GM21515 (cell line): ENCODE results near the gene CPN1.
A peak's percentile ranks its signal among the peaks of the same experiment; 100 is the strongest.
"Not testable (repeated sequence)": the region's sequence is repeated elsewhere in the genome, so short reads cannot be mapped to it uniquely, and the experiment has no call there.

ENCODE experiments used
- ATAC-seq: cut with Tn5 transposase; IDR thresholded peaks from one replicate; pipeline ENCODE4 v1.9.1; 2021; ENCODE audit not compliant: unreplicated experiment

CPN1 gene

DNA sequence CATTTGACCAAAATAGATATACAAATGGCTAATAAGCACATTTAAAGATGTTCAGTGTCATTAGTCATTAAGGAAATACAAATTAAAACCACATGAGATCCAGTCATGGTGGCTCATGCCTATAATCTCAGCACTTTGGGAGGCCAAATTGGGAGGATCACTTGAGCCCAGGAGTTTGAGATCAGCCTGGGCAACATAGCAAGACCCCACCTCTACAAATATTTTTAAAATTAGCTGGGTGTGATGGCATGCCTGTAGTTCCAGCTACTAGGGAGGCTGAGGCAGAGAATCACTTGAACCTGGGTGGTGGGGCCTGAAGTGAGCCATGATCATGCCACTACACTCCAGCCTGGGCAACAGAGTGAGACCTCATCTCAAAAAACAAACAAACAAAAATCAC lies 607 bp upstream of the CPN1 start:
- not testable (repeated sequence) for ATAC-seq

DNA sequence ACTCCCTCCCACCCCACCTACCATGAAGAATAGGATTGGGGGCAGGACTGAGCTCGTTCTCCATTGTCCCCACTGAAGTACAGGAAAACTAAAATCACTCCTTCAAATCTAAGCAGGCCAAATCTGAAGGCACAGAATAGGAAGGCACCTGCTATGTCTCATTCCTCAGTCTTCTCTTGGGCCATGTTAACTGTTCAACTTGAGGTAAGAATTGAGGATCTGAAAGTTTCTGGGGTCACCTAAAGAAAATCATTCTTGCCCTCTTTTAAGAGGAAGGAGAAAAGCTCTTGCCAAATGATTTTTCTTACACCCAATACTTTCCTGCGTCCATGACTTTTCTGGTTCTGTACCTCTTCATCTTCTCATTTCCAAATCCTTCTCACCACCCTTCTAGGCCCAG lies 4.9 kb downstream of the CPN1 start:
- no peak for ATAC-seq

DNA sequence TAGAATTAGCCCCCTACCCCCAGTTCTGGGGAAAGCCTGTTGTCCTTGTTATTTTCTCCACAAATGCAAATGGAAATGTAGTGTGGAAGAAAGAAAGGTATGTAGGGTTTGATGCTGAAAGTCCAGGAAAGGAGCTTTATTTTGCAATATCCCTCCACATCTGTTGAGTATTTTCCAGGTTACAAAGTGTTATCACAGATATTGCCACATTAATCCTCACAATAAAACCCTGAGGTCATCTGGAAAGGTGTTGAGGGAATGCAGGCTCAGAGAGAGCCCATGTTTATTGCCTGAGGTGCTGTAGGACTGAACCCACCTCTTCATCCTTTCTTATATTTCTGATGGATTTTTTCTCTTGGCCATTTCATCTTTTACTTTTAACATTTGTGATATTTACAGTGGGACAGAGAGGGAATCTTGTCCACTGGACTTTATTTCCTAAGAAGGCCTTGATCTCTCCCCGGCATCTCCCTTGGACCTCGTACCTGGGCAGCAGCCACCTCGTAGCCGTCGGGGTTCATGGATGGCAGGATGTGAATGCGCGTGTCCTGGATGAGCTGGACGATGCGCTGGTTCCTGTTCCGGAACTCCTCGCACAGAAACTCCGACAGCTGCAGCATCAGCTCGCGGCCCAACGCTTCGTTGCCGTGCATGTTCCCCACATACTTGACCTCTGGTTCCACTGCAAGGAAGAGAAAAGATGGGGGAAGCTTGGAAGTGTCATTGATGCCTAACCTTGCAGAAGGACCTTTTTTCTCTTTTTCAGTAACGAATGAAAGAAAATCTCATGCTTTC lies 6.0 kb downstream of the CPN1 start:
- ATAC-seq = no peak

DNA sequence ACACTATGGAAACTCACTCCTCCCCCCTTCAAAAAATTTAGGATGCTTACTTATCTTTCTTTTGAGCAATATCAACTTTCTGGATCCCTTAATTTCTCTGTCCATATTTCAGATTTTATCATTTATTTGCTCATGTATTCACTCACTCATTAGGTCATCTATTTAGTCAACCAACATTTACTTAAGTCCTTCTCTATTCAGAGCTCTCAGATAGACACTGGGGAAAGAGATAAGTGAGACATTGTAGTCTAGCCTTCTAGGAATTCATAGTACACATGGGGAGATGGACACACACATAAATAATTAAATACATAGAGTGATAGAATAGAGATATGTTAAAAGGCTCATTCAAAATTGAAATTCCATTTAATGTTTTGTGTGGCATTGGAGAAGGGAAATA lies 9.2 kb downstream of the CPN1 start:
- no peak for ATAC-seq

DNA sequence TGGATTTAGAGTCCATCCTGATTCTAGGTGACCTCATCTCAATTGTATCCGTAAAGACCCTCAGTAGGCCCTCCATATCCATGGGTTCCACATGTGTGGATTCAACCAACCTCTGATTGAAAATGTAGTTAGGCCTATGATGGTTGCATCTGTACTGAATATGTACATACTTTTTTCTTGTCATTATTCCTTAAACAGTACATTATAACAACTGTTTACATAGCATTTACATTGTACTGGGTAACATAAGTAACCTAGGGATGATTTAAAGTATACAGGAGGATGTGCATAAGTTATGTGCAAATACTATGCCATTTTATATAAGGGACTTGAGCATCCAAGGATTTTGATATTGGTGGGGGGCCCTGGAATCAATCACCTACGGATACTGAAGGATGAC lies 10.1 kb downstream of the CPN1 start:
- ATAC-seq = no peak

DNA sequence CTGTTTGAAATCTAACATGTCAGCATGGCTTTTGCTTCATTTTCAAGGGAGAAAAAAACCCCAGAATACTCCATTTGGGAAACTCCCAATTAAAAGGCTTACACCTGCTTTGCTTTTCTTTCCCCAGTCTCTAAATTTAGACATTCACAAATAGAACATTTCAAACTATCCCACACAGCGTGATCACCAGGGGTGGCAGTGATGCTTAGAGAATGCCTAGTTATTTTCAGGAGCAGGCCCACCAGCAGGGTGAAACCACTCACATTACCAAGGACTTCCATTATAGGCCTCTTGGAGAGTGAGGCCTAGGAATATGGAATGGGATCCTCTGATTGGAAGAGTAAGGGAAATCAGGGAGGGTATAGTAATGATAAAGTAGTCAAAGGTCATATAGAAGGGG lies 14.2 kb downstream of the CPN1 start:
- ATAC-seq = no peak

DNA sequence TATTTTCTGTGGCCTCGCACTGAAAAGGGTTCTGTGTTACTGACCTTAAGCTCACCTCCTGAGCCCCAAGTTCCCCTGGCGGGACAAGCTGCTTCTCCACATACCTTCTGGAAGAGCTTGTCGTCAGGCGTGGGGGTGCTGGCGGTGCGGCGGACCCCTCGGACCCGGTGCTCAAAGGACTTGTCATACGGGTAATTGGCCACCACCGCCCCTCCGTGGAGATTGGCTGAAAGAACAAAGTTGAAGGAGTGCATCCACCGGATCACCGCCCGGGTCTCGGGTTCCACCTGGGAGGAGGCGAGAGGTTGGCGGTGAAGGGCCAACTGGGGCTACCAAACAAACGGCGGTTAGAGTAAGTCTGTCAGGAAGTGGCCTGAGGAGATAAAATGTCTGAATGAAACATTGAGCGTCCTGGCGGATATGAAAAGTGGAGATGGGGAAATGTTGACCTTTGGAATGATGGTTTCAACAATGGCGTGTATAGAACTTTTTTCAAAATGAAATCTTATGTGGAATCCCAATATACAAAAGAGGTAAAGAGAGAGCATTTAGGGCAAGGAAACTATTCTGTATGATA lies 16.5 kb downstream of the CPN1 start:
- no peak for ATAC-seq

DNA sequence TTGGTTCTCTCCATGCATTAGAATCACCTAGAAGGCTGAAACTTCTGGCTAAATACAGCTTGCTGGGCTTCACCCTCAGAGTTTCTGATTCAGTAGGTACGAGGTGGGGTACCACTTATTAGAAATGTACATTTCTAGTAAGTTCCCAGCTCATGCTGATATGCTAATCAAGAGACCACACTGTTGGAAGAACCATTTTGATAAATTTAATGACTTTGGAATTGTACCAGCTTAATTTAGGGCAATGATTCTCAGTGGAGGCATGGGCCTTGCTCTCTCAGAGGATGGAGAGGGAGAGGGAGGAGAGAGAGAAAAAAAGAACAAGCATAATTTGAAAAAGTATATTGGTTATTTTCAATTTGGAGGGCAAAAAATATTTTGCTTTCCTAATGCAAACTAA lies 20.3 kb downstream of the CPN1 start:
- no peak for ATAC-seq

DNA sequence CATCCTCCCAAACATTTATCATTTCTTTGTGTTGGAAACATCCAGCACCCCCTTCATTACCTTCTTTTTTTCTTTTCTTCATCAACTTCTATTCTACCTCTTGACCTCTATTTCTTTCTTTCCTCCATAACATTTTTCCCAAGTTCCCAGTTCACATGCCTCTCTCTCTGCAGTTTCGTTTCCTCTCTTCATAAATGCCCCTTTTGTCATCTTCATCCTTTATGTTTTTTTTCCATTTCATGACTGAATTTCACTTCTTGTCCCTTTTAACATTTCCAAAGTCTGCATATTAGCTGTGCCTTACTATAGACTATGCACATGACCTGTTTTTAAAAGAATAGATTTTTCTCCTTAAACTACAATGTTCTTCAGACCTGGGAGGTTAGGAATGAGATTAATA lies 23.7 kb downstream of the CPN1 start:
- no peak for ATAC-seq

DNA sequence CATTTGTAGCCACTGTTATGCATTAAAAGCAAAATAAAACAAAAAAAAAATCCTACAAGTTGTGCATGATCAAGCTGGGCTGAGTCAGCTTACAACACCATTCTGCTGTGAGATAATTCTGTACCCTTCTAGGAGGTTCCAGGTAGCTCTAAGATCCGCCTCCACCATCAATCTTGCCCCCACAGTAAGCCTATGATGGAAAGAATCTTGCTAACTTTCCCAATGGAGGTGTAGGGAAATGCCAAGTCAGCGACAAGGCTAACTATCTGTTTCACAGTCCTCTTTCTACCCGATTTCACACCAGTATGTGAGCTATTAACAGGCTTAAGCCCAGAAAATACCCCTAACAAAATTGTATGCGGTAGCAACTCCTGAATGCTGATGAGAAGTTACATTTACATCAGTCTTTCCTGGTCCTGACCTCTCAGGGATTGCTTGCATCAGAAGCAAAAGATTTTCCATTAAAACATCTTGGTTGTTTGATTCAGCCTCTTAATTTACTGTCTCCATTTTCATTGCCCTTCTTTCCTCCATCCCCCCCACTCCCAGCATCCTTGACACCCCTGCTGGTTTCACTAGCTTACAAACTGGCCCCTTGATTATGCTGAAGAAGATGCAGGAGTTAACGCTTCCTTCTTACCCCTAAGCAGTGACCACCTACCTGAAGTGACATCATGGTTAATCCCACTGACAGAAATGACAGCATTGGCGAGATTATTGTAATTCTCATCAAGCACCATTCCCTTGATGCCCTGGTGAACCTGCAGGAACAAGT lies 27.8 kb downstream of the CPN1 start:
- no peak for ATAC-seq

DNA sequence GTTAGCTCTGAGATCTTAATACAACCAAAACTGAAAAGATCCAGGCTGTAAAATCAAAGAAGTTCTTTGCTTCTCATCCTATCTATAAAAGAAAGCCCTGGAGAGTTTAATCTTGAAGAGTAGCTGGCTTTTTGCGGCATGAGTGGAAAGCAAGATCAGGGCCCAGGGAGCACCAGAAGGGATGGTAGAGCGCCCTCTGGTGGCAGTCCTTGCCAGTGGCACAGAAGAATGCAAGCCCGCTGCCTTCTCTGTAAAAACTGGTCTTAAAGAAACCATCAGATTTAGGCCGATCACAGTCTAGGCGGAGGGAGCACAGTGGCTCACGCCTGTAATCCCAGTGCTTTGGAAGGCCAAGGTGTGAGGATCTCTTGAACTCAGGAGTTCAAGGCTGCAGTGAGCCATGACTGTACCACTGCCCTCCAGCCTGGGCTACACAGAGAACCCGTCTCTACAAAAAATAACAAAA lies 35.6 kb downstream of the CPN1 start:
- ATAC-seq = peak; percentile 76

DNA sequence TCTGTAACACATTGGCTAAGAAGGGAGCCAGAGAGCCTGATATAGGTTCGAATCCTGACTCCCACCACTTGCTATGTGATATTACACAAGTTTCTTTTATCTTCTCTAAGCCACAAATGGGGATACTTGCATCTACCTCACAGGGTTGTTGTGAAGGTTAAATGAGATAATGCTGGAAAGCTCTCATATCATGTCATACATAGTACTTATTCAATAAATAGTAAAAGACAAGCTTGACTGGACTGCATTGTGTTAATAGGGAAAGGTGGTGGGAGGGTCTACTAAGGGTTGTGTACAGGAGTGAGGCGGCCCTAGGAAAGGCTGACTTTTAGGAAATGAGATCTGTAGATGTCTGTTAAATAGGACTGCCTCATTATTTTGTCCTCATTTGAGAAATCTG lies 36.1 kb downstream of the CPN1 start:
- no peak for ATAC-seq

DNA sequence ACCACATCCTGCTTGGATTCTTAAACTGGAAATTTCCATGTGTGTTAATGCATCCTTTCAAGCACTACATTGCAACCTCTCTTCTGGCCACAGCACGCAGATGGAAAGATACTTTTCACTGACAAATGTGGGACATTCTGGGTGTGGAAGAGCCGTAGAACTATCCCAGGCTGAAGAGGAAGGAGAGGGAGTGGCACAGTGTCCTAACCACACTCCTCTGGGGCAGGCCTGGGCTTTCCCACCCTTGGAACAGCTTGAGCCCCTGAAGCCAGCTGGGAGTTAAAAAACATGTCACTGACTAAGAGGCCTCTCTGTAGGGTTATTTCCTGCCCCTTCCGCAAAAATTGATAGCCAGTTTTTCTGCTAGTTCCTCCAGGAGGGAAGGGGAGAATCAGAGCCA lies 37.9 kb downstream of the CPN1 start:
- no peak for ATAC-seq

DNA sequence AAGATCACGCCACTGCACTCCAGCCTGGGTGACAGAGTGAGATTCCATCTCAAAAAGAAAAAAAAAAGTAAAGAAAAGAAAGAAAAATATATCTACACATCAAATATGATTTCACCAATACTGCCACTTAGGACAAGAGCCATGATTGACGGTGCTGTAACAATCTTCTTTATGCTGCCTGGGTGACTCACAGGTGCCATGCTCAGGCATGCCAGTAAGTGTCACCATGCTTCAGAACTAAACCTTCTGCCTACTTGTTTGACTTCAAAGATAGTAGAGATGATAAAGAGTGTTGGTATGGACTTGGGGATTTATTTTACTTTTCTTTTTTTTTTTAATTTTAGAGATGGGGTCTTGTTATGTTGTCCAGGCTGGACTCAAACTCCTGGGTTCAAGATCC lies 38.3 kb downstream of the CPN1 start:
- no peak for ATAC-seq

DNA sequence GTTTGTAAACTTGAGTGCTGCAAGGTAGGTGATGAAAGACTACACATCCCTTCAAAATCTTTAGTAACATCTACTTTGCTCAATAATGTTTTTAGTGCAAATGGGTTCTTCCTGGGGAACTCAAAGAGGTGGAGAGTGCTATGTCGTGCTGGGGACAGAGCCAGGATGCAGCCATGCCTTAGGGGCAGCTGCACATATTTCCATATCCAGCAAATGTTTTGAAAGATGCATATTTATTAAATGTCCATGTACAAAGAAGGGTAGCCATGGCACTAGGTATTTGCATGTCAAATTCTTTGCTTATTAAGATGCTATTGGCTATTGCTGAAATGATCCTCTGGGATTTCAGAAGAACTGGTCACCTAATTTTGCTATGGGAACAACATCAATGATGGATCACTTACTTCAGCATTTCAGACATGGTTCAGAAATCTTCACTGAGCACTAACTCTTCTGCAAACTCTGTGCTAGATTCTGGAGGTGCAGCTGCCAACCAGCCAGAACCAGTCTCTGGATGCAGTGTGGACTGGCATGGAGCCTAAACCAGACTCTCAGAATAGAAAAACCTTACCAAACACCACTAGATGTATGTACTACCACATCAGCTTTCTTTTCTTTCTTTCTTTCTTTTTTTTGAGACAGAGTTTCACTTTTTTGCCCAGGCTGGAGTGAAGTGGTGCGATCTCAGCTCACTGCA lies 40.2 kb downstream of the CPN1 start:
- ATAC-seq = no peak

DNA sequence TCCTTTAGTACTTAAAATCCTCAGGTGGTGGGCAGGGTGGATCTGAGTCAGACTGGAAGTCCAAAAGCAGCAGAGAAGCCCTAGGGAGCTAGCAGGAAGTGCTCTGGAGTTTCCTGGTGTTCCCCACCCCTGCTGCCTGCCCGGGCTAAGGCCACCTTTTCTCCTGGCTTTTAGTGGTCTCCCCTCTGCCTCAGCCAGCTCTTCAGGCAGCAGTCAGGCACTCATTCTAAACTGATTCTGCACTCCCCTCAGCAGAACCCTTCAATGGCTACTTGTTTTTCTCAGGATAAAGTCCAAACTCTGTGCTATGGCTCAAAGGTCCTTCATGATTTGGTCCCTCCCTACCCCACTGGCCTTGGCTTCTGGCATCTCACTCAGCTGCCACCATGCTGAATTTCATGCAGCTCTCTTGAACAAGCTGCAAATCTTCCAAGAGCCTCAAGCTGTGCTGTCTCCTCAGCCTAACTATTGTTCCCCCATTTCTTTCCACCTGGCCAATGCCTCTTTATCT lies 43.1 kb downstream of the CPN1 start:
- ATAC-seq = no peak

DNA sequence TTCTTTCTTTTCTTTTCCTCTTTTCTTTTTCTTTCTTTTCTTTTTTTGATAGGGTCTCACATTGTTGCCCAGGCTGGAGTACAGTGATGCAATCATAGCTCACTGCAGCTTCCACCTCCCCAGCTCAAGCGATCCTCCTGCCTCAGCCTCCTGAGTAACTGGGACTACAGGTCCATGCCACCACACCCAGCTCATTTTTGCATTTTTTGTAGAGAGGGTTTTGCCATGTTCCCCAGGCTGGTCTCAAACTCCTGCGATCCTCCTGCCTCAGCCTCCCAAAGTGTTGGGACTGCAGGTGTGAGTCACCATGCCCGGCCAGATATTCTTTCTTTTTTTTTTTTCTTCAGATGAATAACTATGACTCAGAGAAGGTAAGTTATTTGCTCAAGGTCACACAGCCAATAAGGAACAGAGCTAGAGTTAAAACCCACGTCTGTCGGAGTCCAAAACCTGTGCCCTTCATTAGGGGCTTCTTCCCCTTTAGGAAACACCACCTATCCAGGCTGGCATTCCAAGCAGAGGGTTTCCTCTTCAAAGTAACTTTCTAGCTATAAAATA lies 43.8 kb downstream of the CPN1 start:
- ATAC-seq = no peak

DNA sequence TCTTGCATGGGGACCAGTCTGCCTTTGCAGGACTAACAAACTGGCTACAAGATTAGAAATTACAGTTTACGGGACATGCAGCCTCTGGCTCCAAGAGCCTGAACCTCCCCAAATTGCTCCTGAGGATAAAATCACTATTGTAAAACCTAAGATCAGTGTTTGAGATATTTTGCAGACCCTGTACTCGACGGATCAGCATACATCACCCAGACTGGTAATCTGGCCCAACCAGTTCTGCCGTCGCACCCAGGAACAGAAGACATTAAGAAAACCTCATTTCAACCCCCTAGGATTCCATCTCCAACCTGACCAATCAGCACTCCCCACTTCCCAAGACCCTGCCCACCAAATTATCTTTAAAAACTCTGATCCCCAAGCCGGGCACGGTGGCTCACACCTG lies 44.8 kb downstream of the CPN1 start:
- ATAC-seq = no peak

DNA sequence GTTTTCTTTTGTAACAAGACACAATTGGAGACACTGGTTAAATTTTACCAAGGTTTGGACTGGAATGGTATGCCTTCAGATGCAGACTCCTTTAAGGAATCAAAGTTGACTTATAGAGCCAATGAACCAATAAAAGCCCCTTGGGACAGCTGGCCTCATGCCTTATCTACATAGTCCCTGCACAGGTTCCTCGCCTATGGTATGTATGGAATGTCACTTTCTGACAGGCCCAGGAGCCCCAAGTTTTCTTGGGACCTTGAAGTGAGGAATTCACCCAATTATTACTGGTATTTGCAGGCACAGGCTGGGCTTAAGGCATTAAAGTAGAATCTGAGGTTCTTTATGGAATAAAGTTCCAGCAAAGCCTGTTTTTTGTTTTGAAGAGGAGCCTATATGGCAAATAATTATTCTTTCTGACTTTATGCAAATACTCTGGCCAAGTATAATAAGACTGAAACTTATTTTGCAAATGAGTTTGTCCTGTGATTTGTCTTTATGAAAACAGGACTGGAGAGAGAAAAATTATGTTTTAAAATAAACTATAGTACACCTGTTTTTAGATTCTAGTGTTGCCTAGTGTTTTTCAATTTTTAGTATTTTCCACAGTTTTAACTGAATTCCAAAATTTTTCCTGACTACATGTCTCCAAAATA lies 47.8 kb downstream of the CPN1 start:
- ATAC-seq = no peak

DNA sequence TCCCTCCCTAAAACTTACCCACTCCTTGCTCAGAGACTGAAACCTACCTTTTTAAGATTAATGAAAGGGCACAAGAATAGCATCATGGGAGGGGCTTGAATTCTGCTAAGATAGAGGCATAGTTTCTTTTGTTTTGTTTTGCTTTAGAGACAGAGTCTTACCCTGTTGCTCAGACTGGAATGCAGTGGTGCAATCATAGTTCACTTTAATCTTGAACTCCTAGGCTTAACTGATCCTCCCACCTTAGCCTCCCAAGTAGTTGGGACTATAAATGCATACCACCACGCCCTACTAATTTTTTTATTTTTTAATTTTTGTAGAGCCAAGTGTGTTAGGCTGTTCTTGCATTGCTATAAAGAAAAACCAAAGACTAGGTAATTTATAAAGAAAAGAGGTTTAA lies 54.3 kb downstream of the CPN1 start:
- no peak for ATAC-seq
